ENCODE data around the gene KNL1. TPM values are rescaled to one million over a fixed set of nuclear protein-coding genes. Genes with fewer than 3 reads are reported as not detected.
"Not testable (repeated sequence)": the region's sequence is repeated elsewhere in the genome, so short reads cannot be mapped to it uniquely, and the experiment has no call there.

Gene KNL1
- total RNA-seq, 1 experiment from 2014 or later: 16.1 TPM

DNA sequence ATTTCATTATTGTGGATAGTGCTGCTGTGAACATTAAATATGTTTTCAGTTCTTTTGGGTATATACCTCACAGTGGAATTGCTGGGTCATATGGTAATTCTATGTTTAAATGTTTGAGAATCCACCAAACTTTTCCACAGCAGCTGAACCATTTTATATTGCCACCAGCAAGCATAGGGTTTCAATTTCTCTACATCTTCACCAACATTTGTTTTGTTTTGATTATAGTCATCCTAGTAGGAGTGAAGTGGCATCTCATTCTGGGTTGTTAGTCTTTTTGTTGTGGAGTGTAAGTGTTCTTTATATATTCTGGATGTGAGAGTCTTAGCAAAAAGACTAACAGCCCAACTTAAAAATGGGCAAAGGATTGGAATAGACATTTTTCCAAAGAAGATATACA, 18.9 kb upstream of the KNL1 start:
- Histone ChIP-seq H3K4me3 (no peak overlapping the region), H3K36me3 (peaks cover 14% of the 10 kb centered on the region), H3K9me3 (no peaks in the 10 kb centered on the region), H3K27me3 (no peaks in the 10 kb centered on the region)
- DNase-seq: no peak

DNA sequence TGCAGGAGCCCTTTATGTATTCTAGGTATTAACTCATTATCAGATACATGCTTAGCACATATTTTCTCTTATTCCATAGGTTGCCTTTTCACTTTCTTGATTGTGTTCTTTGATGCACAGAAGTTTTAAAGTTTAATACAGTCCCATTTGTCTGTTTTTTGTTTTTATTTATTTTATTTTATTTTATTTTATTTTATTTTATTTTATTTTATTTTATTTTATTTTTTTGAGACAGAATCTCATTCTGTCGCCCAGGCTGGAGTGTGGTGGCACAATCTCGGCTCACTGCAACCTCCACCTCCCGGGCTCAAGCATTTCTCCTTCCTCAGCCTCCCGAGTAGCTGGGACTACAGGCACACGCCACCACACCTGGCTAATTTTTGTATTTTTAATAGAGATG, 17.1 kb upstream of the KNL1 start:
- H3K4me3 ChIP-seq, DNase-seq, H3K36me3 ChIP-seq, H3K9me3 ChIP-seq, H3K27me3 ChIP-seq: not testable (repeated sequence)

DNA sequence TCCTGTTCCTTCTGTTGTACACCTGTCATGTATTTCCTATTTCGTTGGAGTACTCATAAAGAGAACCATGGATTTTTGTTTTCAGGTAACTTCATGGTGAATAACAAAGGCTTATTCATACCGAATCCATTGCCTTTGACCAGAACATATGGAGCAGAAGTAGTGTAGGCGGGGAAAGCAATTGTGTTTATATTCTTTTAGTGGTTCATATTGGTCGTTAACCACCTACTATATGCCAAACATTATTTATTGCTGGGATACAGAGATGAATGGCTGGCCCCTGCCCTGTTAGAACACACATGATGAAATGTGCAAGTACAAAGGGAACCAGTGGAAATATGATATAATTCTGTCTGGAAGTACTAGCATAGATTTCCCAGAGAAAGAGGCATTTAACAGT, 15.2 kb upstream of the KNL1 start:
- no peak overlapping the region for H3K4me3 ChIP-seq
- H3K36me3 ChIP-seq: peaks cover under 1% of the 10 kb centered on the region; the same call in 1 of the 2 replicates
- H3K9me3 ChIP-seq: 0 out of 2 replicates have a peak, but pooled peaks cover 3% of the 10 kb centered on the region
- no peak for DNase-seq
- no peaks in the 10 kb centered on the region for H3K27me3 ChIP-seq

DNA sequence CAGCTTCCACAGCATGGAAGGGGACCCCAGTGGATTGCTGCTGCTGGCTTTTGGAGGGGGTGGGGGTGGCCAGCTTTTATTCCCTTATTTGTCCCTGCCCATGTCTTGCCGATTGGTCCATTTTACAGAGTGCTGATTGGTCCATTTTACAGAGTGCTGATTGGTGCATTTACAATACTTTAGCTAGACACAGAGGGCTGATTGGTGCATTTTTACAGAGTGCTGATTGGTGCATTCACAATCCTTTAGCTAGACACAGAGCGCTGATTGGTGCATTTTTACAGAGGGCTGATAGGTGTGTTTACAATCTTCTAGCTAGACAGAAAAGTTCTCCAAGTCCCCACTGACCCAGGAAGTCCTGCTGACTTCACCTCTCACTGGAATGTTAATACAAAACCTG, 12.3 kb upstream of the KNL1 start:
- DNase-seq, H3K9me3 ChIP-seq, H3K36me3 ChIP-seq, H3K27me3 ChIP-seq, H3K4me3 ChIP-seq: not testable (repeated sequence)

DNA sequence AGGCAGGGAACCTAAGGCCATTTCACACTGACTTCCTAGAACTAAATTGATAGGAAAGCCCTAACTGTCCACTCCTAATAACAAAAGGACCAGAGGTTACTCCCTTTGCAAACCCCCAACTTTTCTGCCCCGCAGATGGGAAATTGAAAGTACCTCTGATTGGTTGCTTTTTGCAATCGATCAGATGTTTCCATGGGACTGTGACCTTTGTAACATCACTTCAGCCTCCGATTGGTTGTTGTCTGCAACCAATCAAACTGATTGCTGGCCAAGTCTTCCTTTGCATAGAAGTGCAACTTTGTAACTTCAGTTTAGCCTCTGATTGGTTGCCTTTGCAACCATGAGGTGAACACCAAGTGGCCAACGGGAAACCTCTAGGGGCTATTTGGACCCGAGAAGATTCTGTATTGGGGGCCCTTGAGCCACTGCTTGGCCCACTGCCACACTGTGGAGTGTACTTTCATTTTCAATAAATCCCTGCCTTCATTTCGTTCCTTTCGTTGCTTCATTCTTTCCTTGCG, 11.3 kb upstream of the KNL1 start:
- no peaks in the 10 kb centered on the region for H3K27me3 ChIP-seq
- H3K36me3 ChIP-seq: no peaks in the 10 kb centered on the region
- H3K4me3 ChIP-seq: peak overlapping the region; percentile 53

DNA sequence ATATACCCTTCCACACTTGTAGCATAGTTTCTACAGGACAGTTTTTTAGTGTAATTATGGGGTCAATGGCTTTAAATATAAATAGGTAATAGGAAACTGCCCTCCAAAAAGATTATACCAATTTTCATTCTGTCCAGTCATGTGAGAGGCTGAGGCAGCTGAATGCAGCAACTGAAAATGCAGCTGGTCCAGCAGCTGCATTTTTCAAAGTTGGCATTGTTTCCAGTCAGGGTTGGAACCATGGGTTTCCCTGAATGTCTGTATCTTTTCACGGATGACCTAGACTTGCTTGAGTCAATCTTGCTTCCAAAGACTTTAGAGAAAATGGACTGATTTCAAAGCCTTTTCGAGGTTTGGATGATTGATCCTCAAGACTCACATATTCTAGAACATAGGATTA, 9.9 kb upstream of the KNL1 start:
- no peaks in the 10 kb centered on the region for H3K27me3 ChIP-seq
- H3K36me3 ChIP-seq: no peaks in the 10 kb centered on the region
- 0 out of 2 replicates have a peak, but pooled peaks cover 3% of the 10 kb centered on the region for H3K9me3 ChIP-seq
- DNase-seq: no peak
- peak overlapping the region; percentile 53 for H3K4me3 ChIP-seq

More for the DNA sequence above, 11.3 kb upstream of the KNL1 start:
- H3K9me3 ChIP-seq: 0 out of 2 replicates have a peak, but pooled peaks cover 3% of the 10 kb centered on the region
- DNase-seq: peak; percentile 76

DNA sequence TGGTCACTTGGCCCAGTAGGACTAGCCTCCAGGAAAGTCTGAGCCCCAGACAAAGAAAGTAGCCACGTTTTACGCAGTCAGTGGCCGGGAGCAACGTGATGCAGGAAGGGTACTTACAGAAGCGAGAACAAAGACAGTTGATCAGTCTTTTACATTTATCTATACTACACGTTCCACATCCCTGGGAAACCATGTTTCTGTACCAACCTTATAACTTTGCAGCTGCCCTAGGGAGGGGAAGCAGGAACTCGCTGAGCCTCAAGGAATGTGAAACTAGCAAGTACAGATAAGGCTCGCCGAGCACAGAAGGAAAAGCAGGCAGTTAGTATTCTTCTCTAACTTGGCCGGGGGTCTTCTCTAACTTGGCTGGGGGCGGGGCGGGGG, 3.4 kb upstream of the KNL1 start:
- H3K4me3 ChIP-seq: no peak overlapping the region
- no peak for DNase-seq
- H3K9me3 ChIP-seq: no peaks in the 10 kb centered on the region
- H3K36me3 ChIP-seq: no peaks in the 10 kb centered on the region
- H3K27me3 ChIP-seq: no peaks in the 10 kb centered on the region

DNA sequence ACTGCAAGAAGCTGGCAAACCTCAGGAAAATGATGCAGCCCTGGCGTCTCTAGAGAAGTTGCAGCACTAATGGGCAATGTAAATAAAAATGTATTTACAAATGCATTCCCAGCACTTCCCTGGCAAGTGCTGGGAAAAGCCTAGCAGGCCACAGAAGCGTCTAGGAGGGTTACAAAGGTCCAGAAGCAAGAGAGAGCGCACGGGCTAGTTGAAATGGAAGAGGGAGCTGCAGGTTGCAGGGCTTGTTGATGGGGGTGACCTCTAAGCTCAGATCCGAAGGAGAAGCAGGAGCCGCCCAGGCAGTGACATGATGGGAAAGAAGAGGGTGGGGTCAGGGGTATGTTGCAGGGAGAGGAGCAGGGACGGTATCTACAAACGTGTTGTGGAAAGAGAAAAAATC, 2.7 kb upstream of the KNL1 start:
- DNase-seq: no peak
- Histone ChIP-seq H3K36me3 (no peaks in the 10 kb centered on the region), H3K9me3 (no peaks in the 10 kb centered on the region), H3K4me3 (no peak overlapping the region), H3K27me3 (no peaks in the 10 kb centered on the region)

DNA sequence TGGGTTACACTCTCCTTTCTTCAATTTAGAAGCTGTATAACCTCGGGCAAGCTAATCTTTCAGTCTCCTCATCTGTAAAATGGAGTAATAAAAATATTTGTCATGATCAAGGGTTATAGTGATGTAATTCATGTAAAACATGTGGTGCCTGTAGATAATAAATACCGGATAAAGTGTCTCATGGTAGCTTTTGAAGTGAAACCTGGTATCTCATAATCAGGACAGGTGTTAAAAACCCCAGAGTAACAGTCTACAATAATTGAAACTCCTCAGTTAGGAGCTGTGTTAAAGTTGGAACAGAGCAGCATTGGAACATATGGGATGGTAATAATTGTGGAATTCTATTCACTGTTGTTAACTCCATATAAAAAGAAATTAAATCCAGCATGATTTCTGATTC, 884 bp upstream of the KNL1 start:
- Histone ChIP-seq H3K27me3 (no peaks in the 10 kb centered on the region), H3K36me3 (no peaks in the 10 kb centered on the region), H3K4me3 (no peak overlapping the region; the same call in 1 of the 2 replicates)

DNA sequence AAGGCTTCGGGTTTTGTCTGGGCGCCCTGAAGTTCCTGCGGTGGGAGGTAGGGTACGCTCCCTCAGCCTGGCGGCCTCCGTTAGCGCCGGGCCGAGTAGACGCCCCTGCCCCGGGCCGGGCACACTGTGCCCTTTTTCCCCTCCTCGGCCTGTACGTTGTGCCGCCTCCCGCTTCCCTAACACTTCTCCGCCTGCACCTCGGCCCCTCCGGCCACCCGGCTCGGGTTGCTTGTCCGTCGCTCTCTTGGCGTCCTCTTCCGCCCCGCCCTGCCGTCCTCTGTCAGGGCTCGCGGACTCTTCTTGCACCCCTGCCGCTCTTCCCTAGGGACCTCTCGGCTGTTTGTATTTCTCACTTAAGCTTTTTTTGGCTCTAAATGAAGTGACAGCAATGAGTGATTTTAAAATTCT, 384 bp downstream of the KNL1 start:
- Histone ChIP-seq H3K36me3 (no peaks in the 10 kb centered on the region; the same call in 1 of the 2 replicates), H3K4me3 (peak overlapping the region; percentile 91), H3K27me3 (no peaks in the 10 kb centered on the region), H3K9me3 (no peaks in the 10 kb centered on the region)
- DNase-seq: peak; percentile 68

More for the DNA sequence above, 884 bp upstream of the KNL1 start:
- H3K9me3 ChIP-seq: no peaks in the 10 kb centered on the region
- no peak for DNase-seq

DNA sequence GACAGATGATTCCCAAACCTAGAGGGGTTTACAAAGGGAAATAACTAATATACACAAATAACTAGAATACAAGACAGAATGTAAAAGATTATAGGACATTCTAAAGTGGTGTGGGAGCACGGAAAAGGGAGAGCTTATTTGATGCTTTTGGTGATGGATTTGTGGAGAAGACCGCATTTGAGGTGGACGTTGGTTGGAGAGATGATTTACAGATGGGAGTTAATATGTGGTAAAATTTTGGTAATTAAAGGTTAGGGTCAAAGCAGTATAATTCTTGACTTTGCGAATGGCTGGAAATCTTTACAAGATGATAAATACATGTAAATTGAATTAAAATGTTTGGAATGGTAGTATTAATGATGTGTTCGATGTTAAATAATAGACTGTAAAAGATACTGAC, 1.2 kb downstream of the KNL1 start:
- Histone ChIP-seq H3K9me3 (no peaks in the 10 kb centered on the region), H3K27me3 (no peaks in the 10 kb centered on the region), H3K36me3 (no peaks in the 10 kb centered on the region; the same call in 1 of the 2 replicates), H3K4me3 (peak overlapping the region; percentile 91)
- DNase-seq: no peak

DNA sequence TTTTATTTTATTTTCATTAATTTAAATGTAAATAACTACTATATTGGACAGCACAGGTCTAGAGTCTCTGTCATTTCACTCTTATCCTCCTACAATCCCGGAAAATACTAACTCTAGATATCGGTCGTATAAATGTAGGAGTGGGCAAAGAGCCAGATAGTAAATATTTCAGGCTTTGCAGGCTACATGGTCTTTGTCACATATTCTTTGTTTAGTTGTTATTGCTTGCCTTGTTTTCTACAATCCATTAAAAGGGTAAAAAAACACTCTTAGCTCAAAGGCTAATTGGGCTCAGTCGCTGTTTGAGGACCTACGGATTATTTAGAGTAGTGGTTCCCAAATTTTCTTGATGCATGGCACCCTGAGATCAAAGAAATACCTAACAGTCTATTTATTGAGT, 1.7 kb downstream of the KNL1 start:
- peak overlapping the region; percentile 91 for H3K4me3 ChIP-seq
- H3K36me3 ChIP-seq: no peaks in the 10 kb centered on the region; the same call in 1 of the 2 replicates
- no peaks in the 10 kb centered on the region for H3K27me3 ChIP-seq
- no peak for DNase-seq
- H3K9me3 ChIP-seq: no peaks in the 10 kb centered on the region

DNA sequence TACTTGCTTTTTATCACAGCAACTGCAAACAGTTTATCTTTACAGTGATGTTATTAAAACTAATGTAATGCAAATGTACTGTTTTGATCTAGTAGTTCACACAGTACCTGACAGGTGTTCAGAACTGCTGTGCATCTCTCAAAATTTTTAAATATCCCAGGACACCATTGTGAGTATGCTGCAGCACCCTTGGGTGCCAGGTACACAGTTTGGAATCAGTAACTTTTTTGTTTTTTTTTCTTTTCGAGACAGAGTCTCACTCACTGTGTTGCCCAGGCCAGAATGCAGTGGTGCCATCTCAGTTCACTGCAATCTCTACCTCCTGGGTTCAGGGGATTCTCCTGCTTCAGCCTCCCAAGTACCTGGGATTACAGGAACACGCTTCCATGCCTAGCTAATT, 3.0 kb downstream of the KNL1 start:
- Histone ChIP-seq H3K9me3 (no peaks in the 10 kb centered on the region), H3K4me3 (no peak overlapping the region), H3K36me3 (no peaks in the 10 kb centered on the region; the same call in 1 of the 2 replicates), H3K27me3 (no peaks in the 10 kb centered on the region)
- DNase-seq: no peak

DNA sequence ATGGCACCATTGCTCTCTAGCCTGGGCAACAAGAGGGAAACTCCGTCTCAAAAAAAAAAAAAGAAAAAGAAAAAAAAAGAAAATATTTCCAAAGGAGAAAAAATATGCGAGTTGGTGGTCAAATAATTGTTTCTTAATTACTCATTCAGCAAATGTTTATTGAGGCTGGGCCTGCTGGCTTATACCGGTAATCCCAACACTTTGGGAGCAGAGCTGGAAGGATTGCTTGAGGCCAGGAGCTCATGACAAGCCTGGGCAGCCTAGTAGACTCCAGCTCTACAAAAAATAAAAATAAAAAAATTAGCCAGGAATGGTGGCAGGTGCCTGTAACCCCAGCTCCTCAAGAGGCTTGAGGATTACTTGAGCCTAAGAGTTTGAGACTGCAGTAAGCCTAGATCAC, 4.1 kb downstream of the KNL1 start:
- H3K9me3 ChIP-seq: no peaks in the 10 kb centered on the region
- DNase-seq: no peak
- H3K36me3 ChIP-seq: no peaks in the 10 kb centered on the region; the same call in 1 of the 2 replicates
- no peak overlapping the region for H3K4me3 ChIP-seq
- no peaks in the 10 kb centered on the region for H3K27me3 ChIP-seq

DNA sequence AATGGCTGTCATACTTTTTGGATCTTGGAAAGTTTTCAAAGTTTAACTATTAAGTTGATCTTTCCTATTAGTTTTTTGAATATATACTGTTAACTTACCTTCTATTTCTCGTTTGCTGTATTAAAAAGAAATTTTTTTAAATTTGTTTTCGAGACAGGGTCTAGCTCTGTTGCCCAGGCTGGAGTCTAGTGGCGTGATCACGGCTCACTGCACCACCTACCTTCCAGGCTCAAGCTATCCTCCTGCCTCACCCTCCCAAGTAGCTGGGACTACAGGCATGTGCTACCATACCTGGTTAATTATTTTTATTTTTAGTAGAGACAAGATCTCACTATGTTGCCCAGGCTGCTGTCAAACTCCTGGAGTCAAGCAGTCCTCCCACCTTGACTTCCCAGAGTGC, 4.6 kb downstream of the KNL1 start:
- no peak for DNase-seq
- H3K36me3 ChIP-seq: no peaks in the 10 kb centered on the region; the same call in 1 of the 2 replicates
- no peaks in the 10 kb centered on the region for H3K27me3 ChIP-seq
- H3K9me3 ChIP-seq: no peaks in the 10 kb centered on the region
- H3K4me3 ChIP-seq: no peak overlapping the region

DNA sequence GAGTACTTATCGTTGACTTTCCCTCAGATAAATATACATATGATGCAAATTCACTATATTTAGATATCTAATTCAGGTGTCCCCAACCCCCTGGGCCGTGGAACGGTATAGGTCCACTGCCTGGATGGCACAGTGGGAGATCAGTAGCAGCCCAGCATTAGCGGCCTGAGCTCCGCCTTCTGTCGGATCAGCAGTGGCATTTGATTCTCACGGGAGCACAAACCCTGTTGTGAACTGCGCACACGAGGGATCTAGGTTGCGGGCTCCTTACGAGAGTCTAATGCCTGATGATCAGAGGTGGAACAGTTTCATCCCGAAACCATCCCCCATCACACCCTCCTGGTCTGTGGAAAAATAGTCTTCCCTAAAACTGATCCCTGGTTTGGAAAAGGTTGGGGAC, 6.9 kb downstream of the KNL1 start:
- Histone ChIP-seq H3K36me3 (no peaks in the 10 kb centered on the region; the same call in 1 of the 2 replicates), H3K9me3 (no peaks in the 10 kb centered on the region), H3K4me3 (no peak overlapping the region), H3K27me3 (no peaks in the 10 kb centered on the region)
- no peak for DNase-seq

DNA sequence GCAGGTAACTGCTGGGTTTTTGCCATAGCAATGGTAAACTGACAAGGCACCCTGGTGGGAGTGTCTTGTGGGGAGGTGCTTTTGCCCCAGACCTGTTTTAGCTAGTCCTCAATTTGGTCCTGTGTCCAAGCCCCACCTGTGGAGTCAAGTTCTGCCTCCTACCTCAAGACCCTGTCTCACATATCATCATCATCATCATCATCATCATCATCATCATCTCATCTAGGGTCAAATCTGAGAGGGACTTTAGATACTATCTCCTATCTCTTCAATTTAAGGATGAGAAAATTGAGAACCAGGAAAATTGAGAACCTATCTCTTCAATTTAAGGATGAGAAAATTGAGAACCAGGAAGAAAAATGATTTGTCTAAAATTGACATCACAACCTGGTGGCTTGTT, 9.9 kb downstream of the KNL1 start:
- DNase-seq: no peak
- H3K27me3 ChIP-seq: no peaks in the 10 kb centered on the region
- peaks cover 14% of the 10 kb centered on the region for H3K36me3 ChIP-seq

DNA sequence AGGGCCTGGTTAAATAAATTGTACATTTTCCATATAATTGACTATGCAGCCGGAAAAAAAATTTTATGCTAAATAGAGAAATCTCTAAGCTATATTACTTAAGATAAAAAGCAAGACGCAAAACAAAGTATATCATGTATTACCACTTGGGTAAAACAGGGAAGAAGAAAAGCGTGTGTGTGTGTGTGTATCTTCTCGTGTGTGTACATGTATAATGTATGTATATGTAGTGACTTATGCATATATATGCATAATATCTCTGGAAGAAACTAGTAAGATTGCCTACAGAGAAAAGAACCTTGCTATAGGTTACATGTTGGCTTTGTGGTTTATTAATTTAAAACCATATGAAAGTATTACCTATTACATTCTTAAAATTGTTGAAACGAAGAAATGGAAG, 19.0 kb downstream of the KNL1 start:
- H3K36me3 ChIP-seq: peaks cover 9% of the 10 kb centered on the region
- no peaks in the 10 kb centered on the region for H3K27me3 ChIP-seq
- no peak overlapping the region for H3K4me3 ChIP-seq
- no peaks in the 10 kb centered on the region for H3K9me3 ChIP-seq
- DNase-seq: no peak

More for the DNA sequence above, 9.9 kb downstream of the KNL1 start:
- Histone ChIP-seq H3K4me3 (no peak overlapping the region), H3K9me3 (no peaks in the 10 kb centered on the region)

DNA sequence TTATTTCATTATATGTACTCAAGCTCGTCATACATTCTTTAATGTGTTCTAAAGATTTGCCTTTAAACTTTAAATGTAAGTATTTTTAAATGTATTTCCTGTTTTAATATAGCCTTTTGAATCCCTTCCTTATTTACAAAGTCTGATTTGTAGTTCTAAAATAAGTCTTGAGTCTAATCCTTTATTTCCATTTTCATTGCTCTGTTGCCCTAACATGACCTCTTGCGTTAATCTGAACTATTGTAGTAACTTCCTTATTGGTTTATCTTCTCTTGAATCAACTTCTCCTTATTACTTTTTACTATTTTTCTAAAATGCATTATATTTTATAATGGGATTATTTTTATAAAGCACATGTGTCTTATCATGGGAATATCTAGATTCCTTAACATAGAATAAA, 24.0 kb downstream of the KNL1 start:
- Histone ChIP-seq H3K27me3 (no peaks in the 10 kb centered on the region), H3K36me3 (peaks cover 21% of the 10 kb centered on the region), H3K4me3 (no peak overlapping the region), H3K9me3 (no peaks in the 10 kb centered on the region)
- DNase-seq: no peak
